ENCODE data around the gene PLD6.

DNA sequence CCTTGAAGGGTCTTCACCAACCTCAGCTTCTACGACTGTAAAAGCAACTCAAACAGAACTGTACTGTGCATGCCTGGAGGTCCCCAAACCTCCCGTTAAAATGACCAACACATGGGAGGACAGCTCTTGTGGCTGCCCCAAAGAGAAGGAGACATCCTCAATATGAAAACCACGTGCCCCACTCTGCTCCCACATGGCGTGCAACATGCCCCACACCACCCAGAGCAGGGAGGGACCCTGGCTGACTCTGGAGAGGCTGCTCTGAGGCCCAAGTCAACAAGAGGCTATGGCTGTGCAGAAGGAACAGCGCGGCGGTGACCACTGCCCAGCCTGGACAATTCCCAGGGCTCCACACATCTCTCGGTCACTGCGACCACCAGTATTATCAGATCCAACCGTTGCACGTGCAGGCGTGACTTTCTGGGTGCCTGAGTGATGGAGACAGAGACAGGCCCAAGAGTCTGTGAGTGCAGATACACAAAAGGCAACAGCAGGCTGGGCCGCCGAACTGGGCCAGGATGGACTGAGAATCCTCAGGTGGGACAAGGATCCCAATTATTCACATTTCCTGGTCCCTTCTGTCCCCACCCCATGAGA lies 1.4 kb downstream of the PLD6 start:
- no peak for TF ChIP-seq GATA3 (IDR thresholded peaks at IDR 0.05; ENCODE audit: low read depth, low read length)
- TF ChIP-seq GATA2 (IDR thresholded peaks at IDR 0.05; ENCODE audit: low read depth, low read length), result no peak

Measured in SH-SY5Y (cell line).